ENCODE results near the gene ASTN2. TPM values are rescaled to one million over a fixed set of nuclear protein-coding genes. Genes with fewer than 3 reads are reported as not detected.

Gene ASTN2
- total RNA-seq, 2 donors from 2014 or later, result 3.1 to 4.9 TPM

- DNase-seq, result no peak
- intact Hi-C loops (cut with DNase I, micrococcal nuclease), result no loop called here
Measured at GRCh38 chr9:116661037-116661954, 753.6 kb downstream of the ASTN2 start.

GRCh38 chr9:116658265-116658664 lies 756.6 kb downstream of the ASTN2 start:
- intact Hi-C loops (cut with DNase I, micrococcal nuclease), result no loop called here
- no peak for ATAC-seq
- DNase-seq, result no peak

More at GRCh38 chr9:116661037-116661954, 753.6 kb downstream of the ASTN2 start:
- ATAC-seq, result peak; percentile 96

GRCh38 chr9:116656977-116657376 lies 757.9 kb downstream of the ASTN2 start:
- no peak for DNase-seq
- intact Hi-C loops (cut with DNase I, micrococcal nuclease), result no loop called here
- ATAC-seq, result no peak

- intact Hi-C loops (cut with DNase I, micrococcal nuclease), result no loop called here
- DNase-seq (no peak), ATAC-seq (no peak)
Measured at GRCh38 chr9:116656501-116656971, 758.3 kb downstream of the ASTN2 start.

GRCh38 chr9:116654059-116654355 lies 760.9 kb downstream of the ASTN2 start:
- intact Hi-C loops (cut with DNase I, micrococcal nuclease), result no loop called here
- DNase-seq (no peak), ATAC-seq (no peak)

- no peak for DNase-seq
- no peak for ATAC-seq
- intact Hi-C loops (cut with DNase I, micrococcal nuclease), result no loop called here
Measured at GRCh38 chr9:116653348-116654058, 761.4 kb downstream of the ASTN2 start.

- intact Hi-C loops (cut with DNase I, micrococcal nuclease), result no loop called here
- peak; percentile 4 for ATAC-seq
- no peak for DNase-seq
Measured at GRCh38 chr9:116647515-116647809, 767.4 kb downstream of the ASTN2 start.

- DNase-seq, result no peak
- peak; percentile 73 for ATAC-seq
- intact Hi-C loops (cut with DNase I, micrococcal nuclease), result no loop called here
Measured at GRCh38 chr9:116646661-116647514, 768.0 kb downstream of the ASTN2 start.

- intact Hi-C loops (cut with DNase I, micrococcal nuclease), result no loop called here
- ATAC-seq (no peak), DNase-seq (no peak)
Measured at GRCh38 chr9:116644091-116644688, 770.7 kb downstream of the ASTN2 start.

- intact Hi-C loops (cut with DNase I, micrococcal nuclease), result no loop called here
- ATAC-seq (no peak), DNase-seq (no peak)
Measured at GRCh38 chr9:116643691-116644090, 771.2 kb downstream of the ASTN2 start.

- ATAC-seq (no peak), DNase-seq (no peak)
- intact Hi-C loops (cut with DNase I, micrococcal nuclease), result no loop called here
Measured at GRCh38 chr9:116641292-116642059, 773.4 kb downstream of the ASTN2 start.

- ATAC-seq (no peak), DNase-seq (no peak)
- intact Hi-C loops (cut with DNase I, micrococcal nuclease), result no loop called here
Measured at GRCh38 chr9:116639251-116639741, 775.6 kb downstream of the ASTN2 start.

- no peak for DNase-seq
- intact Hi-C loops (cut with DNase I, micrococcal nuclease), result no loop called here
- no peak for ATAC-seq
Measured at GRCh38 chr9:116635908-116636307, 778.9 kb downstream of the ASTN2 start.

- DNase-seq (no peak), ATAC-seq (no peak)
- intact Hi-C loops (cut with DNase I, micrococcal nuclease), result no loop called here
Measured at GRCh38 chr9:116632990-116633838, 781.6 kb downstream of the ASTN2 start.

- ATAC-seq, result no peak
- DNase-seq, result no peak
- intact Hi-C loops (cut with DNase I, micrococcal nuclease), result no loop called here
Measured at GRCh38 chr9:116629634-116630033, 785.2 kb downstream of the ASTN2 start.

GRCh38 chr9:116628716-116629115 lies 786.1 kb downstream of the ASTN2 start:
- intact Hi-C loops (cut with DNase I, micrococcal nuclease), result no loop called here
- no peak for ATAC-seq
- no peak for DNase-seq

GRCh38 chr9:116627433-116627832 lies 787.4 kb downstream of the ASTN2 start:
- ATAC-seq (no peak), DNase-seq (no peak)
- intact Hi-C loops (cut with DNase I, micrococcal nuclease), result no loop called here
